Smooth muscle cell (in vitro differentiated cells): Measurements from ENCODE around the gene DCP1A. TPM values are rescaled to one million over a fixed set of nuclear protein-coding genes. Genes with fewer than 3 reads are reported as not detected.

Experiments
- DNase-seq: peaks from one replicate; lab custom pipeline; 2025; ENCODE audit not compliant: unreplicated experiment; lab: John Stamatoyannopoulos, UW
- H2AFZ ChIP-seq: fragments of 200-600 bp; sonication (generic); 2 replicates; pipeline ENCODE4 v1.6.0; 2016; ENCODE audit warnings: antibody characterized with exemption, low read depth, mild to moderate bottlenecking
- H3F3A ChIP-seq: fragments of 200-600 bp; sonication (generic); 2 replicates; pipeline ENCODE4 v1.6.0; 2017; ENCODE audit warnings: antibody characterized with exemption, low read depth
- H3K27ac ChIP-seq: fragments of 200-600 bp; sonication (generic); 2 replicates; pipeline ENCODE4 v1.5.1; 2016; ENCODE audit warnings: low read depth, mild to moderate bottlenecking
- H3K27me3 ChIP-seq: fragments of 200-600 bp; sonication (generic); 2 replicates; pipeline ENCODE4 v1.6.1; 2016; ENCODE audit warnings: low read depth, mild to moderate bottlenecking
- H3K36me3 ChIP-seq: fragments of 200-600 bp; sonication (generic); 2 replicates; pipeline ENCODE4 v1.5.1; 2016; ENCODE audit warnings: low read depth
- H3K4me1 ChIP-seq: fragments of 200-600 bp; sonication (generic); 2 replicates; pipeline ENCODE4 v1.5.1; 2016; ENCODE audit warnings: low read depth
- H3K4me2 ChIP-seq: fragments of 200-600 bp; sonication (generic); 2 replicates; pipeline ENCODE4 v1.6.0; 2016; ENCODE audit warnings: mild to moderate bottlenecking
- H3K4me3 ChIP-seq: fragments of 200-600 bp; sonication (generic); 2 replicates; pipeline ENCODE4 v1.5.1; 2016; ENCODE audit warnings: mild to moderate bottlenecking
- H3K79me2 ChIP-seq: fragments of 200-600 bp; sonication (generic); 2 replicates; pipeline ENCODE4 v1.6.0; 2016; ENCODE audit warnings: low read depth, mild to moderate bottlenecking
- H3K9ac ChIP-seq: fragments of 200-600 bp; sonication (generic); 2 replicates; pipeline ENCODE4 v1.6.0; 2016; ENCODE audit warnings: low read depth
- H3K9me3 ChIP-seq: fragments of 200-600 bp; sonication (generic); replicated peaks from 2 replicates; pipeline ENCODE4 v1.5.1; 2016; ENCODE audit warnings: low read depth
- H4K20me1 ChIP-seq: fragments of 200-600 bp; sonication (generic); 2 replicates; pipeline ENCODE4 v1.6.0; 2016; ENCODE audit warnings: low read depth
- CTCF ChIP-seq: fragments of 200-600 bp; sonication (generic); IDR thresholded peaks from 2 replicates; pipeline ENCODE4 v1.5.1; 2017; ENCODE audit warnings: borderline replicate concordance, mild to moderate bottlenecking, antibody characterized with exemption; ENCODE audit not compliant: insufficient read depth, poor library complexity, severe bottlenecking
- WGBS: methylation state at CpG from one replicate; pipeline ENCODE4 v1.1.7; 2016; ENCODE audit warnings: low lambda C conversion rate; 5-methylcytosine and 5-hydroxymethylcytosine counted together
- polyA plus RNA-seq: library from polyadenylated mRNA; unstranded; fragments of >200 nt; fragmentation: Nextera tagmentation; extraction: Ambion mirVana; gene quantifications from 2 replicates; pipeline ENCODE4 v1.2.1, GENCODE V29; 2016
- small RNA-seq: library from RNA; depleted of rRNA; stranded (forward); fragments of <200 nt; gene quantifications from one replicate; pipeline ENCODE3, GENCODE V24; 2014
- total RNA-seq: library from RNA; depleted of rRNA; stranded (reverse); fragments of >200 nt; gene quantifications from 2 replicates; pipeline ENCODE4 v1.2.3, GENCODE V29; 2014

Gene DCP1A
- total and polyA plus RNA-seq, 2 experiments from 2014 or later, result 24.7 to 43.5 TPM

GRCh38 chr3:53234841-53235232 is 112.5 kb downstream of the DCP1A start:
- H3K79me2 ChIP-seq, result peaks cover 7% of the 10 kb centered on the region
- no peak overlapping the region for H3K27ac ChIP-seq
- H3K9ac ChIP-seq, result no peak overlapping the region
- H3K4me2 ChIP-seq, result no peak overlapping the region
- 96% methylated on average over 10 of the region's 10 CpGs for WGBS
- TF ChIP-seq CTCF, result no peak
- H3K27me3 ChIP-seq, result no peaks in the 10 kb centered on the region
- peaks cover 7% of the 10 kb centered on the region for H3K4me1 ChIP-seq
- no peak overlapping the region for H3K4me3 ChIP-seq
- no peaks in the 10 kb centered on the region for H3K36me3 ChIP-seq
- no peaks in the 10 kb centered on the region for H3K9me3 ChIP-seq
- no peak for DNase-seq
- no peak overlapping the region for H2AFZ ChIP-seq
- H3F3A ChIP-seq, result peaks cover 16% of the 10 kb centered on the region
- peaks cover under 1% of the 10 kb centered on the region for H4K20me1 ChIP-seq

GRCh38 chr3:53234130-53234840 is 113.1 kb downstream of the DCP1A start:
- peaks cover 7% of the 10 kb centered on the region for H3K79me2 ChIP-seq

More at GRCh38 chr3:53234130-53234840, 113.1 kb downstream of the DCP1A start:
- Histone ChIP-seq H3K4me2 (no peak overlapping the region), H3K4me3 (no peak overlapping the region), H3K4me1 (peaks cover 7% of the 10 kb centered on the region), H3F3A (peaks cover 14% of the 10 kb centered on the region), H3K9ac (no peak overlapping the region), H2AFZ (no peak overlapping the region), H3K9me3 (no peaks in the 10 kb centered on the region), H3K27me3 (no peaks in the 10 kb centered on the region), H3K27ac (no peak overlapping the region), H4K20me1 (no peaks in the 10 kb centered on the region), H3K36me3 (no peaks in the 10 kb centered on the region)
- WGBS, result 91% methylated on average over 15 of the region's 15 CpGs
- TF ChIP-seq CTCF, result no peak
- no peak for DNase-seq

Small RNA genes lying within 50 kb of the gene (small RNA-seq; reads per million reads assigned to genes)
- not detected for gene RF00019
- gene RF00212, result not detected
- not detected for gene RF00568

Other genes with a start within 250 kb of the DCP1A start
- gene RFT1, start 217.1 kb downstream of the DCP1A start, total RNA-seq, result 13.3 and 16.4 TPM in 2 replicates
- 25.7 and 30.1 TPM in 2 replicates for gene RFT1, start 217.1 kb downstream of the DCP1A start, polyA plus RNA-seq
- 6.1 and 6.5 TPM in 2 replicates for gene PRKCD, start 186.3 kb downstream of the DCP1A start, total RNA-seq
- gene PRKCD, start 186.3 kb downstream of the DCP1A start, polyA plus RNA-seq, result 21.3 and 22.5 TPM in 2 replicates
- 106 and 138 TPM in 2 replicates for gene TKT, start 91.5 kb downstream of the DCP1A start, total RNA-seq
- 124 and 144 TPM in 2 replicates for gene TKT, start 91.5 kb downstream of the DCP1A start, polyA plus RNA-seq
- gene CACNA1D, start 147.1 kb upstream of the DCP1A start, total RNA-seq, result 0.63 and 0.76 TPM in 2 replicates
- 1.4 TPM in 1 of 2 replicates, not detected in the other for gene CACNA1D, start 147.1 kb upstream of the DCP1A start, polyA plus RNA-seq